Body of pancreas (tissue), 4 donors: ENCODE results near the gene KCNMB2.

ENCODE experiments used
- POLR2A ChIP-seq, 3 donors: fragments of 450-650 bp; IDR thresholded peaks; one replicate each; pipeline ENCODE4 v1.6.1; 2016; ENCODE audit warnings: antibody characterized with exemption in 3 of 3, mild to moderate bottlenecking in 2 of 3
- TF ChIP-seq, protein P1 (sequence below), 7 experiments: fragments of 450-650 bp in 4 of 7; fragments of 200-600 bp in 3 of 7; sonication (generic) in 3 of 7; IDR thresholded peaks; one replicate each; pipeline ENCODE4 v1.5.1; 2016 to 2019; ENCODE audit warnings: antibody characterized with exemption in 7 of 7

DNA sequence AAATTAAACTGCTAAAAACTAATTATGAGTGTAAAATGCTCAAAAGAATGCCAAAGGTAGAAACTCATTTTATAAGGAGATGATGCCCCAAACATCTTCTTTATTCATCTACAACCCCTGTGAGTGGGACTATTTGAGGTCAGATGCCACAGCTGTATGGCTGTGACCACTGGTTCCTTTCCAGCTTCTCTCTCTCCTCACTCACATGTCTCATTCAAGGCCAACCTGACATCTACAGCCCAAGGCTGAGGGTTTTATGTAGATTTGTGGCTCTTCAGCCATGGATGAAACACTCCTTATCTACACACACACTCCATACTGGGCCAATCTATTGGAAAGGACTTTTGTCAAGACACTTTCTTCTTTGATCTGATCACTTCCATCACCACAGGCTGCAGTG lies 231.3 kb downstream of the KCNMB2 start:
- TF ChIP-seq, protein P1, sequence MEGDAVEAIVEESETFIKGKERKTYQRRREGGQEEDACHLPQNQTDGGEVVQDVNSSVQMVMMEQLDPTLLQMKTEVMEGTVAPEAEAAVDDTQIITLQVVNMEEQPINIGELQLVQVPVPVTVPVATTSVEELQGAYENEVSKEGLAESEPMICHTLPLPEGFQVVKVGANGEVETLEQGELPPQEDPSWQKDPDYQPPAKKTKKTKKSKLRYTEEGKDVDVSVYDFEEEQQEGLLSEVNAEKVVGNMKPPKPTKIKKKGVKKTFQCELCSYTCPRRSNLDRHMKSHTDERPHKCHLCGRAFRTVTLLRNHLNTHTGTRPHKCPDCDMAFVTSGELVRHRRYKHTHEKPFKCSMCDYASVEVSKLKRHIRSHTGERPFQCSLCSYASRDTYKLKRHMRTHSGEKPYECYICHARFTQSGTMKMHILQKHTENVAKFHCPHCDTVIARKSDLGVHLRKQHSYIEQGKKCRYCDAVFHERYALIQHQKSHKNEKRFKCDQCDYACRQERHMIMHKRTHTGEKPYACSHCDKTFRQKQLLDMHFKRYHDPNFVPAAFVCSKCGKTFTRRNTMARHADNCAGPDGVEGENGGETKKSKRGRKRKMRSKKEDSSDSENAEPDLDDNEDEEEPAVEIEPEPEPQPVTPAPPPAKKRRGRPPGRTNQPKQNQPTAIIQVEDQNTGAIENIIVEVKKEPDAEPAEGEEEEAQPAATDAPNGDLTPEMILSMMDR (IDR thresholded peaks at IDR 0.05), result no peak
- no peak for TF ChIP-seq POLR2A (IDR thresholded peaks at IDR 0.05)
